Measurements from ENCODE around the gene COMMD7.
"Not testable (repeated sequence)": the region's sequence is repeated elsewhere in the genome, so short reads cannot be mapped to it uniquely, and the experiment has no call there.

The COMMD7 gene

GRCh38 chr20:32702706-32703425 is 40.4 kb downstream of the COMMD7 start:
- no peak overlapping the region for H3K9ac ChIP-seq (ENCODE audit: low read length)

GRCh38 chr20:32697608-32698007 is 45.7 kb downstream of the COMMD7 start:
- no peak overlapping the region for H3K9ac ChIP-seq (ENCODE audit: low read length)
- H3K27ac ChIP-seq (ENCODE audit: low read depth, low read length): no peak overlapping the region
- H3K36me3 ChIP-seq (ENCODE audit: control insufficient read depth, insufficient read depth, low read length): peaks cover under 1% of the 10 kb centered on the region
- no peak overlapping the region for H3K4me3 ChIP-seq (ENCODE audit: low read length)
- H3K4me1 ChIP-seq (ENCODE audit: control insufficient read depth, insufficient read depth, low read length): no peaks in the 10 kb centered on the region
- no peaks in the 10 kb centered on the region for H3K27me3 ChIP-seq (ENCODE audit: control insufficient read depth, insufficient read depth, low read length)

More at GRCh38 chr20:32702706-32703425, 40.4 kb downstream of the COMMD7 start:
- Histone ChIP-seq H3K27ac (ENCODE audit: low read depth, low read length) (no peak overlapping the region), H3K36me3 (ENCODE audit: control insufficient read depth, insufficient read depth, low read length) (peaks cover 23% of the 10 kb centered on the region), H3K4me3 (ENCODE audit: low read length) (no peak overlapping the region), H3K27me3 (ENCODE audit: control insufficient read depth, insufficient read depth, low read length) (no peaks in the 10 kb centered on the region), H3K4me1 (ENCODE audit: control insufficient read depth, insufficient read depth, low read length) (no peaks in the 10 kb centered on the region)

DNA sequence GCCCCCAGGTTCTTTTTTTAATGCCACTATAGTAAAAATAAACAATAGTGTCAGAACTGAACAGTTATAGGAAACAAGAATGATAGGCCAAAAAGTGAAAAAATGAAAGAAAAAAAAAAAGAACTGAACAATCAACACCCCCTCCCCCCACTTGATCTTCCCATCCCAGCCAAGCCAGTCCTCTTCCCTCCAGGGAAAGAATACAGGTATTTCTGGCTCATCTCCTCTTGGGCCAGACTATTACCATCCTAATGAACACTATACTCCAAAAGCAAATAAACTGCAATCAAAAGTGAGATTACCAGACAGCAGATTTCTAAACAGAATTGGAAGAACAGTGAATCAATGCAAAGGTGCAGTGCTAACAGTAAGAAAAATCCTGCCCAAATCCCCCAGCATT is 48.2 kb downstream of the COMMD7 start:
- no peak overlapping the region for H3K9ac ChIP-seq (ENCODE audit: low read length)
- H3K36me3 ChIP-seq (ENCODE audit: control insufficient read depth, insufficient read depth, low read length): no peaks in the 10 kb centered on the region
- no peaks in the 10 kb centered on the region for H3K27me3 ChIP-seq (ENCODE audit: control insufficient read depth, insufficient read depth, low read length)
- H3K4me3 ChIP-seq (ENCODE audit: low read length): no peak overlapping the region
- no peak overlapping the region for H3K27ac ChIP-seq (ENCODE audit: low read depth, low read length)
- H3K4me1 ChIP-seq (ENCODE audit: control insufficient read depth, insufficient read depth, low read length): no peaks in the 10 kb centered on the region

DNA sequence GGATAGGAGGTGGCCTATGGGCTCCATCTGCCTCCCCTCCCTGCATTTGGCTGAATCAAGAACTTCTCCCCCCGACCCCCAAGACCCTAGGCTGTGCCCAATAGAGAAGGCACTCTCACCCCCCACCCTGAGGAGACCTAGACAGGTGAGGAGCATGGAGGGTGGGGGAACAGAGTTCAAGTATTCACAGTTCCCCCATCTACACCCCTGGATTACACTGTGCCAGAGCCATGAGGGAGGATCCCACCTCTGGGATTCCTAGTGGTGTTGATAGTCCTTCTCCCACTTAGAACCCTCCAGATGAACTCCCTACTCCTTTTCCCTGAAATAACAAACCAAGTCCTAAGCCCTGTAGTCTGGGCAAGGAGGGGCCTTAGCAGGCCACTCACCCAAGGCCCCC is 54.3 kb downstream of the COMMD7 start:
- H3K4me3 ChIP-seq (ENCODE audit: low read length); H3K27me3 ChIP-seq (ENCODE audit: control insufficient read depth, insufficient read depth, low read length); H3K27ac ChIP-seq (ENCODE audit: low read depth, low read length); H3K9ac ChIP-seq (ENCODE audit: low read length); H3K36me3 ChIP-seq (ENCODE audit: control insufficient read depth, insufficient read depth, low read length); H3K4me1 ChIP-seq (ENCODE audit: control insufficient read depth, insufficient read depth, low read length): not testable (repeated sequence)

GRCh38 chr20:32687180-32687532 is 56.1 kb downstream of the COMMD7 start:
- no peaks in the 10 kb centered on the region for H3K4me1 ChIP-seq (ENCODE audit: control insufficient read depth, insufficient read depth, low read length)
- H3K4me3 ChIP-seq (ENCODE audit: low read length): no peak overlapping the region
- H3K27ac ChIP-seq (ENCODE audit: low read depth, low read length): no peak overlapping the region
- no peak overlapping the region for H3K9ac ChIP-seq (ENCODE audit: low read length)
- no peaks in the 10 kb centered on the region for H3K36me3 ChIP-seq (ENCODE audit: control insufficient read depth, insufficient read depth, low read length)
- no peaks in the 10 kb centered on the region for H3K27me3 ChIP-seq (ENCODE audit: control insufficient read depth, insufficient read depth, low read length)

DNA sequence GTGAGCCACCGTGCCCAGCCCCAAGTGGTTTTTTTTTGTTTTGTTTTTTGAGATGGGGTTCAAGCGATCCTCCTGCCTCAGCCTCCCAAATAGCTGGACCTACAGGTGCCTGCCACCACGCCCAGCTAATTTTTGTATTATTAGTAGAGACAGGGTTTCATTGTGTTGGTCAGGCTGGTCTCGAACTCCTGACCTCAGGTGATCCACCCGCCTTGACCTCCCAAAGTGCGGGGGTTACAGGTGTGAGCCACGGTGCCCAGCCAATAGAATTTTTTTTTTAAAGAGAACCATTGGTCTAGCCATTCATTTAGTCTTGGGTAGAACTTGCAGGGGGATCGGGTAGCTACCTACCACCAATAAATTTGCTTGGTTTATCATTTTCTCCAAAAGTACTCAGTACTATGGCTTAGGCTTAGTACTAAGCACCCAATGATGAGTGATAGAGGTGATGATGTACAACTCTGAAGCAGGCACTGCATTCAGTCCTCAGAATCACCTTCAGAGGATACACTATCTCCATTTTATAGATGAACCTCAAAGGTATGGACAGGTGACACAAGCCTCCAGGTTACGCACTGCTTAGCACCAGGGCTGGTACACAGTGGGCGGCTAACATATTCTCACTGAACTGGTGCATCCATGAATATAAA is 56.6 kb downstream of the COMMD7 start:
- Histone ChIP-seq H3K27ac (ENCODE audit: low read depth, low read length) (no peak overlapping the region), H3K27me3 (ENCODE audit: control insufficient read depth, insufficient read depth, low read length) (no peaks in the 10 kb centered on the region), H3K36me3 (ENCODE audit: control insufficient read depth, insufficient read depth, low read length) (no peaks in the 10 kb centered on the region), H3K9ac (ENCODE audit: low read length) (no peak overlapping the region), H3K4me1 (ENCODE audit: control insufficient read depth, insufficient read depth, low read length) (no peaks in the 10 kb centered on the region), H3K4me3 (ENCODE audit: low read length) (no peak overlapping the region)

GRCh38 chr20:32685541-32686529 is 57.4 kb downstream of the COMMD7 start:
- Histone ChIP-seq H3K27me3 (ENCODE audit: control insufficient read depth, insufficient read depth, low read length) (no peaks in the 10 kb centered on the region), H3K4me1 (ENCODE audit: control insufficient read depth, insufficient read depth, low read length) (no peaks in the 10 kb centered on the region), H3K9ac (ENCODE audit: low read length) (no peak overlapping the region), H3K27ac (ENCODE audit: low read depth, low read length) (no peak overlapping the region), H3K36me3 (ENCODE audit: control insufficient read depth, insufficient read depth, low read length) (no peaks in the 10 kb centered on the region), H3K4me3 (ENCODE audit: low read length) (no peak overlapping the region)

- Histone ChIP-seq H3K9ac (ENCODE audit: low read length) (no peak overlapping the region), H3K36me3 (ENCODE audit: control insufficient read depth, insufficient read depth, low read length) (no peaks in the 10 kb centered on the region), H3K27ac (ENCODE audit: low read depth, low read length) (no peak overlapping the region), H3K27me3 (ENCODE audit: control insufficient read depth, insufficient read depth, low read length) (no peaks in the 10 kb centered on the region), H3K4me1 (ENCODE audit: control insufficient read depth, insufficient read depth, low read length) (no peaks in the 10 kb centered on the region), H3K4me3 (ENCODE audit: low read length) (no peak overlapping the region)
Observed at GRCh38 chr20:32682508-32682987, 60.7 kb downstream of the COMMD7 start.

- Histone ChIP-seq H3K4me3 (ENCODE audit: low read length) (no peak overlapping the region), H3K27me3 (ENCODE audit: control insufficient read depth, insufficient read depth, low read length) (no peaks in the 10 kb centered on the region), H3K9ac (ENCODE audit: low read length) (no peak overlapping the region), H3K4me1 (ENCODE audit: control insufficient read depth, insufficient read depth, low read length) (no peaks in the 10 kb centered on the region), H3K27ac (ENCODE audit: low read depth, low read length) (no peak overlapping the region), H3K36me3 (ENCODE audit: control insufficient read depth, insufficient read depth, low read length) (no peaks in the 10 kb centered on the region)
Observed at GRCh38 chr20:32681175-32682084, 61.8 kb downstream of the COMMD7 start.

DNA sequence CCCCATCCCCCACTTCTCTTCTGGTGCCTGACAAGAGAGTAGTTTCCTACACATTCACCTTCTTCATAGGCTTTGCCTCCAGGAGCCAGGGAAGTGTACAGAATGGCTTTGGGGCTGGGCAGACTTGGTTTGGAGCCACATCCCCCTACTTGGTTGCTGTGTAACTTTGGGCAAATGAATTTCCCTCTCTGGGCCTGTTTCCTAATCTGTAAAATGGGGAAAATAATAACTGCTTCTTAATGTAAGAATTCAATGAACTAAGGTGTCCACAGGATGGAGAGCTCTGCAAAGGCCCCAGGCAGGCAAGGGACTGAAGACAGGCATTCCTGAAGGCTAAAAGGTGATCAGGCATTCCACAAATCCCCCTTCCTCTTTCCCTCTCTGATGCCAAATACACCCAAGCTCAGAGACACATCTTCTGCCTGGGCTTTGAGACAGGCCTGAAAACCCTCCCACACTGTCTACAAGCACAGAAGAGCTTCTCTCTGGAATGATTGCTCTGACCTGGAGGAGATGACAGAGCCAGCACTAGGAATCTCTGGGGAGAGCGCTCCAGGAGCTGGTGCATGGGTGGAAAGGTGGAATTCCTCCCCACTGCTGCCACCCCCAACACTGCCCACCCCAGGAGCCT is 62.6 kb downstream of the COMMD7 start:
- no peaks in the 10 kb centered on the region for H3K27me3 ChIP-seq (ENCODE audit: control insufficient read depth, insufficient read depth, low read length)
- H3K9ac ChIP-seq (ENCODE audit: low read length): no peak overlapping the region
- H3K4me1 ChIP-seq (ENCODE audit: control insufficient read depth, insufficient read depth, low read length): no peaks in the 10 kb centered on the region
- H3K4me3 ChIP-seq (ENCODE audit: low read length): no peak overlapping the region
- H3K36me3 ChIP-seq (ENCODE audit: control insufficient read depth, insufficient read depth, low read length): no peaks in the 10 kb centered on the region
- H3K27ac ChIP-seq (ENCODE audit: low read depth, low read length): no peak overlapping the region

- H3K27me3 ChIP-seq (ENCODE audit: control insufficient read depth, insufficient read depth, low read length): no peaks in the 10 kb centered on the region
- H3K4me3 ChIP-seq (ENCODE audit: low read length): no peak overlapping the region
- no peak overlapping the region for H3K27ac ChIP-seq (ENCODE audit: low read depth, low read length)
- no peaks in the 10 kb centered on the region for H3K36me3 ChIP-seq (ENCODE audit: control insufficient read depth, insufficient read depth, low read length)
- H3K4me1 ChIP-seq (ENCODE audit: control insufficient read depth, insufficient read depth, low read length): no peaks in the 10 kb centered on the region
- no peak overlapping the region for H3K9ac ChIP-seq (ENCODE audit: low read length)
Observed at GRCh38 chr20:32678948-32679347, 64.3 kb downstream of the COMMD7 start.

All from rectal smooth muscle tissue (tissue), 1 donor.